NCI-H345 treated with DMSO at 0.1 percent for 48 hours (cell line): ENCODE results near the gene E2F2.
A peak's percentile ranks its signal among the peaks of the same experiment; 100 is the strongest.

Experiments
- DNase-seq: peaks from one replicate; lab custom pipeline; 2025; ENCODE audit not compliant: unreplicated experiment; lab: John Stamatoyannopoulos, UW

E2F2 gene

DNA sequence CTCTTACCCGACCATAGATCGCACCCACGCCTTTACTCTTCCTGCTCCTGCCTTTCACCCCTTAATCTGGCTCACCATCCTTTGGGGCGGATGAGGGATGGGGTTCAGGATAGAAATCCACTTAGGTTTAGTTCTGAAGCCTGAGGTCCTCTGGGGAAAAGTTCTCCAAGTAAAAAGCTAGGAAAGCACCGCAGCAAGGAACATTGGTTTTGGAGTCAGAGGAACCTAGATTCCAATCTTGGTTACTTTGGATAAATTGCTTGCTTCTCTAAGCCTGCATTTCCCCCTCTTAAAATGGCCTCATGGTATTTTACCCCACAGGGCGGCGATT, 46.1 kb downstream of the E2F2 start:
- no peak for DNase-seq

DNA sequence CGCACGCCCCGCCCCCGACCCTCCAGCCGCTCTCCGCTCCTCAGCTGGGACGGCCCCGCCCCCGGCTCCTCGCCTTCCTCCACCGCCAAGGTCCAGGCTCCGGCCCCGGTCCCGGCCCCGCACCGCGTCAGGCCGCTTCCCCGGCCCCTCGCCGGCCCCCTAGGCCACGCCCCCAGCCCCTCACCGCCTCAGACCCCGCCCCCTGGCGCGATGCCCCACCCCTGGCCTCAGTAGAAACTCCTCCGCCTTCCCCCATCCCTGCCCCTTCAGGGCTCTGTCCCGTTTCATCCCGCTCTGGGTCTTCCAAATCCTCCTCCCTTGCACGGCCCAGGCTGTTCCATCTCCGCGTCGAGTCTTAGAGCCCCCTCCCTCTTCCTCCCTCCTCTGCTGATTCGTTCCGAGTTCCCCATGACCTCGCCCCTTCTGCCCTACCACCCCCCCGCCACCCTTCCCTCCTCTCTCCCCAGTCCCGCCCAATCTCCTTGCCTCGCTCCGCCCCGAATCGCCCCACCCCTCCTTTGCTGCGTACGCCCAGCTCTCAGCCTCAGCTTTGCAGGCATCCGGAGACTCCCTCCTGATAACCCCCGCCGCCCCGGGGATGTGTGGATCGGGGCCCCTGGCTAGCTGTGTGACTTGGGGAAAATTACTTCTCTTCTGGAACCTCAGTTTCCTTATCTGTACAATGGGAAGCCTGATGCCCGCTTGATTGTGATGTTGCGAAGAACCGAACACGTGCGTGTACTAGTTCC, 46.6 kb downstream of the E2F2 start:
- DNase-seq, result peak; percentile 73

DNA sequence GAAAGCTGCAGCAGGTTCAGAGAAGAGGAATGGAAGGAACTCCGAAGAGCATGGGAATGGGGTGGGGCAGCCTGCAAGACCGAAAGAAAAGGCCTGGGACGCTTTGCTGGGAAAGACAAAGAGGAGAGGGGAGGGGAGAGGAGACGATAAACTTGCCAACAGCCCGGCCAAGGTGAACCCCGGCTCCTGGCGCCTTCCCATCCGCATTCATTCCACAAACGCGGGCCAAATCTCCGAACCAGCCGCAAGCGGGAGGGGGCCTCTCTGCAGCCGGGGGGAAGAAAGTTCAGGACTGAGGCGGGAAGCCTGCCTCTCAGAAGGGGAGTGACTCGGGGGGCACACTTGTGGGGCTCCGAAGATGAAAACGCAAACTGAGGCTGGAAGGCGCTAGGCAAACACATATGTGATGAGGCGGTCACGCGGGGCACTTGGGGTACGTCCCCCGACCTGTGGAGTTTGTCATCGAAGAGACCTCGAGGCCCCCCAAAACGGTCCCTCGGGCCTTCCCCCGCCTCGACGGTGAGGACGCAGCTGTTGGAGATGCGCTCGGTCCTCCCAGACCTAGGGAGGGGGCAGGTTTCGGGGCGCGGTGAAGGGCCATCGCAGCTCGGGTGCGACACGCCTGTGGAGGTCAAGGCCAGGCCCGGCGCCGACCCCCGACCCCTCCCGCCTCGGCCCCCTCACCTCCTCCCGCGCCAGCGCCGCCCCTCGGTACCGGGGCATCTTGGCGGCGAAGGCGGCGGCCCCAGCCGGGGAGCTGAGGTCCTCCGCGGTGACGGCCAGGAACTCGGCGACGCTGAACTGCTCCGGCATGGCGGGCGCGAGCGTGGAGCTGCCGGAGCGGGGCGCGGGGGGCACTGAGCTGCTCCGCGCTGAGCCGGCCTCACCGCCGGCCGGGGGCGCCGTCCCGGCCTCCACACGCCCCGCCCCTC, 47.4 kb downstream of the E2F2 start, which contains the start of gene ASAP3:
Gene ASAP3, minus strand, starts transcription at position 859 of the 932 bp plus-strand sequence. Its CDS starts 46 bp downstream, at position 813.
- no peak for DNase-seq

DNA sequence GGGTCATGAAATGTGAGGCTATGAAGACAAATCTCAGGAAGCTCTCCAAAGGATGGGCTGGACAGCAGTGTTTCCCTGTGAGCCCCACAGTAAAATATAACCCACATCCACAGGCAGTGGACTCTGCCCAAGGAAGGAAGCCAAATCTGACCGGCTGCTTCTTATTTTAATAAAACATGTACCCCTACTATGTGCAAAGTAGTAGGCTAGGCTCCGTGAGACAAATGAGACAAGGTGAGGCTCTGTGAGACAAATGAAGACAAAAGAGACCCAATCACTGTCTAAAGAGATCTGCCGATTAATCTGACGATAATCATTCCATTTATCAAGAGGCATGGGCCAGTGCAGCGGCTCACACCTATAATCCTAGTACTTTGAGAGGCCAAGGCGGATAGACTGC, 49.1 kb downstream of the E2F2 start:
- DNase-seq, result no peak

DNA sequence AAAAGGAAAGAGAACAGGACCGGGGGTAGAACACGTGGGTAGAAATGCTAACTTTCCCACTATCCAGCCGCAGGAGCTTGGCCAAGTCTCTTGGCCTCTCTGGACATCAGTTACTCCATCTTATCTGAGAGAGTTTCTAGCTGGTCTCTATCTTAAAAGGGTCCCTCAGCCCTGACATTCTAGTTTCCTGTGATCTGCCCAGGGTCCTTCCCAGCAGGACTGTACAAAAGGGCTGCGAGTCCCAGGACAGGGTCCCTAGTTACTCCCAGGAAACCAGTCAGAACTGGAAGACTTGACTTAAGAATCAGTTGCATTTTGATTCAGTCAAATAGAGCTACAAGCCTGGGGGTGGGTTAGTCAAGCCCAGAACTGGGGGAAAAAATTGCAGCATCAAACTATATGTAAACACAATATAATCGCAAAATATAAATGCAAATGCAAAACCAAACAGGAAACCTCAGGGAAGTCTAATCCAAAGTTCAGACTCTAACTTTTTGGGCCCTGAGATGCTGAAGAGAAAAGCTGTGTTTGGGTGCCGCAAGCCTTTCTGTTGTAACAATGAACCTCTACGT, 49.9 kb downstream of the E2F2 start:
- DNase-seq, result no peak

DNA sequence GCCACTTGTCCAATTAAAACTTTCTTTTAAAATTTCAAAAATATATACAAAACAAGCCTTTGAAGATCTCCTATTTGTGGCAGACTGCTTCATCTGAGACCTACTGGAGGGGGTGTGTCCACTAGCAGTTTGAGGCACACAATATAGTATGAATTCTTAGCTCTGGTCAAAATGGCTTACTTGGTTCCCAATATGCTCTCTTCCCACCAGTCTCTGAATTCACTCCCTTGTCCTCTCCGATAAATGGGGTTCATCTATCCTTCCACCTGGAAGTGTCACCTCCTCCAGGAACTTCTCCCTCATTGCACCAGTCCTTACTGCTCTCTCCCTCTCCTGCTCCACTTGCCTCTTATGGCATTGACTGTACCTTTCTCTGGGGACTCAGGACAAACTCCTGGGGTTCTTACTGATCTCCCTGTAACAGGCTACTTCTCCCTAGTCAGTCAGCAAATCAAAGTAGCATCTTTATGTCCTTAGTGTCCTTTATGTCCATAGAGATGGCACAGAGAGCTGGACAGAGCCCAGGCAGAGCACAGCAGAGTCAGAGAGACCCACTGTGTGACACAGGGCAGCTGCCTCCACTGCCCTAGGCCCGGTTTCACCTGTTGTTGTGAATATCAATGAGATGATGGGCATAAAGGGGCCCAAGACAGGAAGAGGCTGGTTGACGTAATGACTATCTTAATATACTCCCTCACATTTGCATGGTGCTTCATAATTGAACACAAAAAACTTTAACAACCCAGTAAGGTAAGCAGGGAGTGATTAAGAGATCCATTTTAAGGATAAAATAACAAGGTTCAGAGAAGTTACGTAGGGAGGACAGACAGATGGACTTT, 50.6 kb downstream of the E2F2 start:
- no peak for DNase-seq

DNA sequence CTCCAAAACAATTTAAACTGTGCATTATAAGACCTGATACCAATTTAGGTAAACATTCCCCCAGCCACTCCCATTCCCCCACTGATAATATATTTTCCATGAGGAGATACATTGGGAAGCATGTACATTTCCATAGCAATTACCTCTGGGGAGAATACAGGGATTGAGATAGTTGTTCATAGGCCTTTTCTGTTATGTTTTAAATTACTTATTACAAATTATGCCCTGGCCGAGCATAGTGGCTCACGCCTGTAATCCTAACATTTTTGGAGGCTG, 51.4 kb downstream of the E2F2 start:
- no peak for DNase-seq

DNA sequence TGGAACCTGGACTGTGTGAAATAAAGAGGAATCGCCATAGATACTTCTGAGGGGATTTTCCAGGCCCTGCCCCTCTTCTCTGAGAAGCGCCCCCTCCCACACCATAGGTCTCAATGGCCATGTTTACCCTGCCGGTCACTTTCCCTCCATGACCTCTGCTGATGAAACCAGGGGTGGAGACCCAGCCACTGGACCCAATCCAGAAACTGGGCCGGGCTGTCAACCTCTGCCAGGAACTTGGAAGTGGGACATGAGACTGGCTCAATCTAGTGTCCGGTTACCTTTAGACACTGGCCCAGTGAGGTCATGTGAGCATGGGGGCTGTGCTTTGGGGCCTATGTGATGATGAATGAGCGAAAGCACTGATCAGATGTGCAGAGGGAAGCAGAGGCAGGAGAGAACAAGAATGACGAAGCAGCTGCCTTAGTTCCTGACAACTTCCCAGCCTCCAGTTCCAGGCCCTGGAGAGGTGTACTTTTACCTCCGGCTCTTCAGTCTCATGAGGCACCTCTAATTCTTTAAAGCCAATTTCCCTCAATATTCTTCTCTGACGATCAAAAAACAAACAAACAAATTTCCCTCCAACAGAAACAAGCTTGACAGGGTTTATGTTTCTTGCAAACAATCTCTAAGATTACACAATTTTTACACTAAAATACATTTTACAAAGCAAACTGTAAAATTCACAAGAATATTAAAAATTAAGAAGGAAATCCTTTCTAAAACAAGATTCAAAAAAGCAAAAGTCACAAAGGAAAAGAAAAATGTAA, 52.0 kb downstream of the E2F2 start:
- no peak for DNase-seq

DNA sequence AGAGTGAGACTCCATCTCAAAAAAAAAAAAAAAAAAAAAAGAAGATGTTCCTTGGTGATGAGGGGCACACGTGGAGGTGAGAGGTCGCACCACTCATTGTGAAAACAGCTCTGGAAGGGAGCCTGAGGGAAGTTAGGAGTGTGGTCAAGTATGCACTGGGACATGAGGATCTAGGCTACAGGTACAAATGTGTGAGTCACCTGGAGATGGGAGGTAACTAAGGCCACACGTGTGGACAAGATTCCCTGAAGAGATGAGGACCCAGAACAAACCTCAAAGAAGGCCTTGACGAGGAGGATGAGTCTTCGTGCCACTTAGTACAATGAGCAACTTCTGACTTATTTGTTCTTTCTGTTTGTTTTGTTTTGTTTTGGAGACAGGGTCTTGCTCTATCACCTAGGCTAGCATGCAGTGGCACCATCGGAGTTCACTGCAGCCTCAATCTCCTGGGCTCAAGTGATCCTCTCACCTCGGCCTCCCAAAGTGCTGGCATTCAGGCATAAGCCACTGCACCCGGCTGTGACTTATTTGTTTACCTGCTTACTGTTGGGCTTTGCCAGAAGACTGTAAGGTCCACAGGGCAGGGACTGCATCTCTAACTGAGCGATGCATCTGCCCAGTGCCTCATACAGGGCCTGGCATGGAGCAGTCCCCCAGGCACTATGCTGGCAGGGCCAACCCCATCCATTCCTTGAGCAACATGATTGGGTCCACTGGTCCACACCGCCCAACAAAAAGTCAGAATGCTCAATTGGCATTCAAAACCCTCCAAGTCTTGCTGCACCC, 53.5 kb downstream of the E2F2 start:
- DNase-seq, result no peak

DNA sequence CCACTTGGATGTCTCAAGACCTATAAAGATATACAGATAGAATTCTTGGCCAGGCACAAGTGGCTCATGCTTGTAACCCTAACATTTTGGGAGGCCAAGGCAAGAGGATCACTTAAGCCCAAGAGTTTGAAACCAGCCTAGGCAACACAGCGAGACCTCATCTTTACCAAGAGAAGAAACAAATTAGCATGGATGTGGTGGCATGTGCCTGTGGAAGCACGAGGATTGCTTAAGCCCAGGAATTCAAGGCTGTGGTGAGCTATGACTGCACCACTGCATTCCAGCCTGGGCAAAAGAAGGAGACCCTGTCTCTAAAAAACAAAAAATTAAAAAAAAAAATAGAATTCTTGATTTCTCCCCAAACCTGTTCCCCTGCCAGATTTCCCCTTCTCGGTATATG, 55.4 kb downstream of the E2F2 start:
- DNase-seq, result no peak

DNA sequence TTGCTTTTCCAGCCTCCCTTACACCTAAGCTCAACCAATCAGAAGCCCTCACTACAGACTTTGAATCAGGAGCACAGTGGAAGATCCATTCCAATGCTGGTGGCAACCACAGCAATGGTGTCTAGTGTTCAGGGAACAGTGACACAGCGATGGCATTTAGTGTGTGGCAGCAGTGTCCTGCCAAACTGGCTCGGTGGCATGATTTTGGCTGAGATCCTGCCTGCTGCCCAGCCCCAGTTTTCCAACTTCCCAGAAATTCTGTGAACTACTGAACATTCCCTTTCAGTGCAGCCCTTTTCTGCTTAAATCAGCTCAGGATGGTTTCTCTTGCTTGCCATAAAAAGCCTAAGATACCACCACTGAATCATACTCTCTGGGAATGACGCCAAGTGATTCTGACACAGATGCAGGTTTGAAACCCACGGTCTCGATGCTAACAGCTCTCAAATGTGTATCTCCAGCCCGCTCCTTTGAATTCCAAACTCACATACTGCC, 55.9 kb downstream of the E2F2 start:
- DNase-seq, result no peak

DNA sequence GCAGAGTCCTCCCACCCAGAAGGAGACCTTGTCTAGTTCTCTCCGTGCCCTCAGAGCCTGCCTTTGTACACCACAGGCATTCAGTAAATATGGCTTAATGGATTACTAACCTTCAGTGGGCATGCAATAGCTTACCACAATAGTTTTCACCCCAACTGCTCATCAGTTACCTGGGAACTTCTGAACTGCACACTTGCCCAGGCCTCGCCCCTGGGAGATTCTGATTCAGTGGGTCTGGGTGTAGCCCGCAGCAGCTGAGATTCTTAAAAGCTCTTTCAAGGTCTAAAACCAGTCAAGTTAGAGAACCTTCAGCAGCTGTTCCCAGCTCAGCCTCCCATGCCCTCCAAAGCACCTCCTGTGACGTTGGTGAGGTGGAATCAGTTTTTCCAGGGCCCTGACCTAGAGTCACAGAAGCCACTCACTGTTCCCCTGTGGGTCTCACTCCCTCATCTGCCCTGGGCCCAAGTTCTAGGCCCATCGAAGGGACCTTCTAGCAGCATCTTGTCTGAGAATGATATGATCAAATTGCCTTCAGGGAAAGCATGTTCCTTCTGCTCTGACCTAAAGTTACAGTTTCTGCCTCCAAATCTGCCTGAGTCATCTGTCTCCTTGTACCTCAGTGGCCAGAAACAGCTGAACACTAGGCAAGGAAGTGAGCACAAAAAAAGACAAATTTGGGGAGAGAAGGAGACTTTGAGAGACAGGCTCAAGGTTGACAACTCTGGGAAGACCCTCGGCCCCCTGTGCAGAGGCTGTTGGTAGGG, 57.8 kb downstream of the E2F2 start:
- DNase-seq, result no peak

DNA sequence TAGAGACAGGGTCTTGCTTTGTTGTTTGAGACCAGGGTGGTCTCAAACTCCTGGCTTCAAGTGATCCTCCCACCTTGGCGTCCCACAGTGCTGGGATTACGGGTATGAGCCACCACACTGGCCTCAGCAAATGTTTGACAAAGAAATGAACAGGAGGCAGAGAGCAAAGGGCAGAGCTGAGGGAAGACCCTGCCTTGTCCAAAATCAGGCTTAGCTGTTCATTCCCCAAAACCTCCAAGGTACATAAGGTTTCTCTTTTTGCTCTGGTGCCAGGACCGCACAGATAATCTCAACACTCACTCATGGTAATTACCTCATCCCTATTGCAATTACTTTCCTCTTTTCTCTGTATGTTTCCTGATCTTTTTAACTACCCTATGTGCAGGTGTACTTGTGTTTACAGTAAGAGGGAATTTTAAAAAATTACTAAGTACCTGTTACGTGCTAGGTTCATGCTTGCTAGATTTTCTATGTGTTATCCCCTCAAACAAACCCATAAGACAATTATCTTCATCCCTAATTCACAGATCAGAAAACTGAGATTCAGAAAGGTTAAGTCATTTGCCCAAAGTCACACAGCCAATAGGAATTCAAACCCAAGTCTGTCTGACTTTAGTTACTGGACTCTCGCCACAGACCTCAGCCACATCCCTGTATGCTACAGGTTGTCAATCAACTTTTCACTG, 58.5 kb downstream of the E2F2 start:
- no peak for DNase-seq

DNA sequence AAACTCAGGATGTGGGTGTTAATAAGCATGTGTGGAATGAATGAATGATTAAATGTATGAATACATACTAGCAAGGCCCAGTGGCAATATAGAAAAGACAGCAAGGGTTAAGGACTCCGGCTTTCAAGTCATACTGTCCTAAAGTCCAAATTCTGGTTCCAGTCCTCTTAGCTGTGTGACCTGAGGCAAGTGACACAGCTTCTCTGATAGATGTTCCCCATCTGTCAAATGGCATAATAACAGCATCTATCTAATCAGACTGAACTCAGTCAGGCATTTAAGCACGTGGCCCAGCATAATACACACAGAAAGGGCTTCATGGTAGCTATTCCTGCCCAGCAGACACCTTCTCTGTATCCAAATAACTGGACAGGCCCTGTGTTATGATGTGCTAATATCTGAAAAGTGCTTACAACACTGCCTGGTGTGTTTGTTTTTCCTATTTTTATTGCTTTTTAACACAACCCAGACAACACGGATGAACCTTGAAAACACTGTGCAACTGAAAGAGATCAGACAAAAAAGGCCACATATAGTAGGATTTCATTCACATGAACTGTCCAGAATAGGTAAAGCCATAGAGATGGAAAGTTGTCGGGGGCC, 59.5 kb downstream of the E2F2 start:
- DNase-seq, result no peak

DNA sequence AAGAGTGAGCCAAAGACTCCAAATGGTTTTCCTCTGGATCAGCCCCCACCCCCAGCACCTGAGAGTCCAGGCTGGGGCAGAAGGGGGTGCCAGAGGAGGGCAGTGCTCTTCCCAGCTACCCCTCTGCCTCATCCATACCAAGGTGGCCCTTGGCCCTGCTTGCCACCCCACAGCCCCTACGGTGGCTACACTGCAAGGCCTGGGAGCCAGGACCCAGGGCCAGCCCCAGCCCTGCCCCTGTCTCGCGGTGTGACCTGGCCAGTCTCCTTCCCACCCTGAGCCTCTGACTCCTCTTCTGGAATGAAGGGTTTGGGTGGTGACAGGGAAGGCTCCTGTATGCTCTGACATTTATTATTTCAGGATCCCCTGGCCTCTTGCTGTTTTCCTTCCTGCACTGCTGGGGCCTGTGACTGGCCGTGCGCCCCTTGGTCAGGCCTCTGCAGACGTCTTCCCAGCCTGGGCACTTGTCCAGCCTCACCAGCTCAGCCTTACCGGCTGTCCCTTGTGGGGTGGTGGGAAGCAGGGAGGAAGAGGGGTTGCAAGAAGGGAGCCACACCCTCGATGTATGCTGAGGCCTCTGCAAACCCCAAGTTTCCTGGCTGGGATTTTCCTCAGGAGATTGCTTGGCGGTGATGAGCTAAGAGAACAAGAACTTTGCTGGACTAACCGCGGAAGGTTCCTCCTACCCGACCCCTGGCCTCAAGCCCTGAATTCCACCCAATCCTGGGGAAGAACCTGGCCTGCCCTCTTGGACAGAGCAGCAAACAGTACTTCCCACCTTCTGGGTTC, 60.6 kb downstream of the E2F2 start:
- no peak for DNase-seq

DNA sequence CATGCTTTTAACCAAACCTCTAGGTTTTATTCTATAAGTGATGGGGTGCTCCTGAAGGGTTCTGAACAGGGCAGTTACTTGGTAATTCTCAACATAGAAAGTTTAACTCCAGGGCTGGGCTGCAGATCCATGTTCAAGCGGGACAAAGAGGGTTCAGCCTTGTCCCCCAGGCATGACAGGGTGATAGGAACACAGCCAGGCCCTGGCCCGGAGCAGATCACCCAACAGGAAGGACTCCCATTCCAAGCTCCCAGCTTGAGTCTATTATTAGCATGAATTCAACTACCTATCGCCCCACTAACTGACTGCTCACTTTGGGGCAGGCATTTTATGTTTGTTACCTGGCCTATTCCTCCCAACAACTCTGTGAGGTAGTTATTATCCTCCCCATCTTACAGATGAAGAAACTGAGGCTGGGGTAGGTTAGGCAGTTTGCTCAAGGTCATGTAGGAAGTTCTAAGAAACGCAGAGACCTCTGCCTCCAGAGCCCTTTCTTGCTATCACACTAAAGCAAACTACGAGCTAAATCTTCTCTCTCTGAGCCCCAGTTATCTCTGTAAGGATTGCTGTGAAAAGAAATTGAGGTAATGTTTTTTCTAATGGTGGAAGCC, 61.6 kb downstream of the E2F2 start:
- DNase-seq, result no peak
